Heart left ventricle (tissue), 16 donors: ENCODE data around the gene PRPSAP2. TPM values are rescaled to one million over a fixed set of nuclear protein-coding genes. Genes with fewer than 3 reads are reported as not detected.

Source experiments
- ATAC-seq, 4 donors: fragments of 200-7000 bp; cut with Tn5 transposase; one replicate each; pipeline ENCODE4 v1.9.1; 2020 to 2022; ENCODE audit warnings: moderate library complexity in 4 of 4, mild to moderate bottlenecking in 3 of 4, moderate number of reproducible peaks in 1 of 4
- DNase-seq, 5 donors: peaks; one replicate each; pipeline ENCODE4 v3.0.0-alpha.2; 2020
- H3K27ac ChIP-seq, 12 donors: fragments of 200-600 bp; sonication (generic) in 4 of 12; one replicate each; pipeline versions ENCODE4 v1.5.0 to v1.8.0; 2016 to 2022; ENCODE audit warnings: mild to moderate bottlenecking in 2 of 12
- H3K27me3 ChIP-seq, 9 donors: fragments of 200-600 bp; sonication (generic) in 2 of 9; one replicate each; pipeline versions ENCODE4 v1.5.1 to v1.8.0; 2016 to 2022; ENCODE audit warnings: mild to moderate bottlenecking in 3 of 9
- H3K36me3 ChIP-seq, 9 donors: fragments of 200-600 bp; sonication (generic) in 2 of 9; one replicate each; pipeline versions ENCODE4 v1.5.0 to v1.8.0; 2018 to 2022; ENCODE audit warnings: mild to moderate bottlenecking in 2 of 9
- H3K4me1 ChIP-seq, 12 donors: fragments of 200-600 bp; sonication (generic) in 4 of 12; one replicate each; pipeline versions ENCODE4 v1.5.0 to v1.8.0; 2016 to 2022; ENCODE audit warnings: mild to moderate bottlenecking in 3 of 12
- H3K4me3 ChIP-seq, 12 donors: fragments of 200-600 bp; sonication (generic) in 4 of 12; one replicate each; pipeline versions ENCODE4 v1.5.0 to v1.8.0; 2017 to 2022; ENCODE audit warnings: mild to moderate bottlenecking in 9 of 12, moderate library complexity in 4 of 12
- H3K9me3 ChIP-seq, 12 donors: fragments of 200-600 bp; sonication (generic) in 4 of 12; one replicate each; pipeline versions ENCODE4 v1.5.0 to v1.8.0; 2016 to 2022; ENCODE audit warnings: mild to moderate bottlenecking in 1 of 12
- CTCF ChIP-seq, 12 donors: fragments of 200-600 bp; sonication (generic) in 4 of 12; IDR thresholded peaks; one replicate each; pipeline versions ENCODE4 v1.5.0 to v1.8.0; 2018 to 2022; ENCODE audit warnings: antibody characterized with exemption in 12 of 12, mild to moderate bottlenecking in 5 of 12
- POLR2A ChIP-seq, 2 donors: fragments of 450-650 bp; IDR thresholded peaks; one replicate each; pipeline ENCODE4 v1.6.1; 2017; ENCODE audit warnings: antibody characterized with exemption in 2 of 2, mild to moderate bottlenecking in 2 of 2, moderate library complexity in 2 of 2
- WGBS, 4 donors: extraction: QIAGEN DNeasy Blood & Tissue Kit in 2 of 4; methylation state at CpG; one replicate each; pipeline versions ENCODE4 v1.1.5 to v1.1.7; 2013 to 2018; 5-methylcytosine and 5-hydroxymethylcytosine counted together
- intact Hi-C, 10 donors: fragments of 100-400 bp; cut with DNase I; formaldehyde crosslinking; loops; one replicate each; pipeline versions ENCODE4 v1.11.1 to v1.14.2; 2022
- polyA plus RNA-seq, 2 donors: library from polyadenylated mRNA; stranded (reverse); fragments of 200-250 nt; gene quantifications; one replicate each; pipeline ENCODE4 v1.2.3, GENCODE V29; 2013
- total RNA-seq, 9 donors: library from RNA; depleted of rRNA in 2 of 9; stranded (reverse); fragments of >200 nt in 2 of 9; fragmentation: NEBNext Ultra II Directional in 3 of 9; extraction: Animal tissue kit (Norgen Biotek cat#: 25700) in 3 of 9; gene quantifications; one replicate each; pipeline versions ENCODE4 v1.1.0 to v1.2.4, GENCODE V29; 2016 to 2023
- donor health status: ischemic (EF 13 %, LVEDD 7.1; RV severe dilation, severe dysfunction).
- donor health status: healthy with polysubstance abuse.
- donor health status: DM: no; HTN: yes; CAD: no.
- donor health status: DM: no; HTN: no; CAD: no.
- donor health status: ischemic (EF 25% LVEDD 6.9; RV normal size, moderate dysfunction).
- donor health status: ischemic (EF 25% LVEDD 5.7; RV mildly dilated, moderate dysfunction).
- donor health status: healthy.
- donor health status: DM: yes; HTN: yes; CAD: no.
- donor health status: ischemic (EF 35%, LVEDD 5.7; RV mildly dilated, moderate dysfunction).
- donor health status: nonischemic (EF 11% LVEDD 7.7; RV severe dilation, severe dysfunction).
- donor health status: DM: yes; HTN: yes; CAD: no.
- donor health status: PGD.
- donor health status: ischemic (EF 29% LVEDD 5.4; RV normal size, mild dysfunction).
- donor health status: nonischemic (EF 23%, LVEDD 6.1; RV moderate dilation, normal function).

The PRPSAP2 gene
- total and polyA plus RNA-seq, 11 donors, result 11.0 to 26.2 (median 17.8) TPM

- ATAC-seq, result peak; percentile 10 to 55 (median 22)
- Histone ChIP-seq H3K27me3 (no peaks in the 10 kb centered on the region), H3K4me3 (no peak overlapping the region), H3K9me3 (no peaks in the 10 kb centered on the region), H3K4me1 (no peaks in the 10 kb centered on the region), H3K27ac (no peak overlapping the region), H3K36me3 (peaks cover 0 to 37% (median 30%) of the 10 kb centered on the region in 9 donors)
- intact Hi-C loops, result loop anchor here in 1 of 10 donors (2.0 kb wide), 1 partner anchor 69 kb away; no protein-coding TSS in a partner anchor
- TF ChIP-seq POLR2A (IDR thresholded peaks at IDR 0.05), result no peak
- no peak for TF ChIP-seq CTCF (IDR thresholded peaks at IDR 0.05)
- DNase-seq, result no peak
- WGBS, 4 donors, result 66 to 75% (median 73%) methylated on average over 14 of the region's 14 CpGs
Measured at GRCh38 chr17:18933102-18934058, 75.4 kb downstream of the PRPSAP2 start.

- intact Hi-C loops, result no loop called here
- H3K9me3 ChIP-seq, result no peaks in the 10 kb centered on the region
- ATAC-seq (no peak), DNase-seq (no peak)
- no peak overlapping the region for H3K27ac ChIP-seq
- no peaks in the 10 kb centered on the region for H3K36me3 ChIP-seq
- no peaks in the 10 kb centered on the region for H3K4me1 ChIP-seq
- no peak overlapping the region for H3K4me3 ChIP-seq
- WGBS, 4 donors, result 79 to 85% (median 82%) methylated on average over 8 of the region's 8 CpGs
- no peak for TF ChIP-seq CTCF (IDR thresholded peaks at IDR 0.05)
- TF ChIP-seq POLR2A (IDR thresholded peaks at IDR 0.05), result no peak
- no peaks in the 10 kb centered on the region for H3K27me3 ChIP-seq
Measured at GRCh38 chr17:18937981-18938691, 80.2 kb downstream of the PRPSAP2 start.

GRCh38 chr17:18938692-18939023, 80.7 kb downstream of the PRPSAP2 start:
- no peak for TF ChIP-seq CTCF (IDR thresholded peaks at IDR 0.05)
- TF ChIP-seq POLR2A (IDR thresholded peaks at IDR 0.05), result no peak
- Histone ChIP-seq H3K9me3 (no peaks in the 10 kb centered on the region), H3K4me3 (no peak overlapping the region), H3K4me1 (no peaks in the 10 kb centered on the region), H3K27ac (no peak overlapping the region), H3K36me3 (no peaks in the 10 kb centered on the region), H3K27me3 (no peaks in the 10 kb centered on the region)
- DNase-seq (no peak), ATAC-seq (no peak)
- WGBS, 4 donors, result 70 to 91% (median 77%) methylated on average over 2 of the region's 2 CpGs
- intact Hi-C loops, result no loop called here

- H3K9me3 ChIP-seq, result no peaks in the 10 kb centered on the region
- H3K27me3 ChIP-seq, result no peaks in the 10 kb centered on the region
- 75 to 83% (median 81%) methylated on average over 5 of the region's 5 CpGs for WGBS, 4 donors
- intact Hi-C loops, result no loop called here
- H3K36me3 ChIP-seq, result no peaks in the 10 kb centered on the region
- DNase-seq, result no peak
- no peak for ATAC-seq
- H3K27ac ChIP-seq, result no peak overlapping the region
- peaks cover 0 to 10% (median 0%) of the 10 kb centered on the region in 12 donors for H3K4me1 ChIP-seq
- H3K4me3 ChIP-seq, result no peak overlapping the region
- TF ChIP-seq CTCF (IDR thresholded peaks at IDR 0.05) (no peak), POLR2A (IDR thresholded peaks at IDR 0.05) (no peak)
Measured at GRCh38 chr17:18944646-18945045, 86.7 kb downstream of the PRPSAP2 start.
